Vagina (tissue), 1 donor: Measurements from ENCODE around the gene SLC34A2. TPM values are rescaled to one million over a fixed set of nuclear protein-coding genes. Genes with fewer than 3 reads are reported as not detected.

Experiments used
- small RNA-seq: library from RNA; depleted of rRNA; stranded (forward); fragments of <200 nt; gene quantifications from one replicate; pipeline ENCODE3, GENCODE V24; 2016
- total RNA-seq: library from RNA; depleted of rRNA; stranded (reverse); fragments of >200 nt; gene quantifications from one replicate; pipeline ENCODE4 v1.2.3, GENCODE V29; 2016

Gene SLC34A2
- total RNA-seq, 1 donor from 2014 or later = not detected

Small RNAs within 50 kb of the gene (small RNA-seq; reads per million reads assigned to genes)
- gene AC092436.3 (not detected), gene MTND4LP22 (not detected), gene RPS29P11 (not detected)

Other genes with a start within 250 kb of the SLC34A2 start
- gene SEL1L3, start 207.1 kb downstream of the SLC34A2 start, total RNA-seq = 8.3 TPM